Activated CD4-positive, alpha-beta T cell treated with anti-CD3 and anti-CD28 coated beads, Interleukin-2, amount 10 ng/mL, durations not matched to agents 7 days and 5 days (primary cell): ENCODE measurements around the gene POU3F2. TPM values are rescaled to one million over a fixed set of nuclear protein-coding genes. Genes with fewer than 3 reads are reported as not detected.

Experiments
- CTCF ChIA-PET: fragments of 350-600 bp; sonication (Branson Sonifier 250); formaldehyde crosslinking; loops from one replicate; lab custom pipeline; 2021; ENCODE audit warnings: antibody characterized with exemption; lab: Charles Lee
- POLR2A ChIA-PET: fragments of 350-600 bp; sonication (Branson Sonifier 250); formaldehyde crosslinking; loops from one replicate; lab custom pipeline; 2021; ENCODE audit warnings: antibody characterized with exemption; lab: Charles Lee
- DNase-seq: peaks from one replicate; pipeline ENCODE4 v3.0.0-alpha.2; 2020
- H3K27ac Mint-ChIP-seq: one replicate; pipeline ENCODE4 v1.8.0; 2021; ENCODE audit warnings: mild to moderate bottlenecking, moderate library complexity, mixed read lengths
- H3K27me3 Mint-ChIP-seq: one replicate; pipeline ENCODE4 v1.8.0; 2021; ENCODE audit warnings: mixed read lengths
- H3K36me3 Mint-ChIP-seq: one replicate; pipeline ENCODE4 v1.8.0; 2021; ENCODE audit warnings: low read depth, mixed read lengths
- H3K4me1 Mint-ChIP-seq: one replicate; pipeline ENCODE4 v1.8.0; 2021; ENCODE audit warnings: mixed read lengths
- H3K4me3 Mint-ChIP-seq: one replicate; pipeline ENCODE4 v1.8.0; 2021; ENCODE audit warnings: mild to moderate bottlenecking, moderate library complexity, mixed read lengths
- H3K9me3 Mint-ChIP-seq: one replicate; pipeline ENCODE4 v1.8.0; 2021; ENCODE audit warnings: mixed read lengths
- total RNA-seq, 2 experiments: library from RNA; stranded (reverse); gene quantifications; one replicate each; pipeline ENCODE4 v1.2.3, GENCODE V29; 2021

The POU3F2 gene
- total RNA-seq, 2 experiments from 2014 or later: not detected

DNA sequence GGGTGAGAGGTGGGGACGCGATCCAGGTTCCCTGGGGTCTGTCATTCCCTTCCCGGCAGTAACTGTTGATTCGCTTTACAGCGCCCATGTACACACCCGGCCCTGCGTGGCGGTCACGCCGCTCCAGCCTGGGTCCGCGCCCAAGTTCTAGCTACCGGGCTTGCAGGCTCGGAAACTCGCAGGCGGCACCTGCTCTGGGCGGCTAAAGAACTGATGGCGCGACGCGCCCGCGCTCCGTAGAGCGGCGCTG lies 1.4 kb upstream of the POU3F2 start:
- Mint-ChIP-seq H3K27me3 (peaks cover 85% of the 10 kb centered on the region), H3K4me1 (peaks cover 39% of the 10 kb centered on the region), H3K4me3 (peak overlapping the region; percentile 73), H3K9me3 (no peaks in the 10 kb centered on the region), H3K36me3 (peaks cover 2% of the 10 kb centered on the region), H3K27ac (no peak overlapping the region)
- ChIA-PET POLR2A (no interaction called here), CTCF (interaction anchor here (0.6 to 1.4 kb wide), 3 partner anchors 12 to 651 kb away, joined by 3 read pairs; no protein-coding TSS in a partner anchor)
- no peak for DNase-seq

DNA sequence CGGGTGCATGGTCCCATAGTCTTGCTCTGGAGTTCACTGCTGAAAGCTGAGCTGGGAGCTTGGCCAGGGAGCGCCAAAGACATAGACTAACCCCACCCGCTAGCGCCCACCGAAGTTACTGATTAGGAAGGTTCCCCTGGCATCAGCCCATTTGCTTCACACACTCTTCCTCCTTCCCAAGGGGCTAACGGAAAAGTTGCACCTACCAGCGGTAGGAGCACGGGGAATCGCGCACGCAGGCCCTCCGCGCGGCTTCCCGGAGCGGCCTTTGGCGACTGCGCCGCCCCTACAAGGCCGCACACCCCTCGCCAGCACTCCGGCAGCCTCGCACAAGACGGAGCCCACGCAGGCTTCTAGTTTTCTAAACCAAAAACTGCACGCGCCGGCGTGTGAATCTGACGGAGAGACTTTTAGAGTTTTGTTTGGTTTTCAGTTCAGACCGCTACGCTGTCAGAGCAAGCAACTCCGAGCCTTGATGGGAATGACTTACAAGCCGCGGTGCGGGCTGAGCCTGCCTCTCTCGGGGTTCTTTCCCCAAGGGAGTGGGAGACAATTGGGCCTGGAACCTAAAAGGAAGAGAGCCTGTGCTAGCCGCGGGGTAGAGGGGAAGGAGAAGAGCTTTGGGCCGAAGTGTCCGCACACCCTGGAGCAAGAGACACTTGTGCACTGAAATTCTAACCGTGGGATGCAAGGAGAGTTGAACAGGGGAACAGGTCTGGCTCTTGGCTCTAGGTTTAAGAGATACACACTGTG lies 891 bp upstream of the POU3F2 start:
- peaks cover 2% of the 10 kb centered on the region for H3K36me3 Mint-ChIP-seq
- POLR2A ChIA-PET: no interaction called here
- peak overlapping the region; percentile 63 for H3K27ac Mint-ChIP-seq
- H3K27me3 Mint-ChIP-seq: peaks cover 84% of the 10 kb centered on the region
- CTCF ChIA-PET: interaction anchor here (1.1 to 1.4 kb wide), 2 partner anchors 12 to 13 kb away, joined by 3 read pairs; no protein-coding TSS in a partner anchor
- H3K4me3 Mint-ChIP-seq: peak overlapping the region; percentile 73
- DNase-seq: no peak
- no peaks in the 10 kb centered on the region for H3K9me3 Mint-ChIP-seq
- H3K4me1 Mint-ChIP-seq: peaks cover 36% of the 10 kb centered on the region

GRCh38 chr6:98835149-98836024 lies 1.0 kb downstream of the POU3F2 start:
- H3K4me3 Mint-ChIP-seq: no peak overlapping the region
- ChIA-PET POLR2A (no interaction called here), CTCF (interaction anchor here (1.4 kb wide), 1 partner anchor 10 kb away, joined by 3 read pairs; no protein-coding TSS in a partner anchor)
- H3K4me1 Mint-ChIP-seq: peaks cover 34% of the 10 kb centered on the region
- no peaks in the 10 kb centered on the region for H3K9me3 Mint-ChIP-seq
- DNase-seq: no peak
- no peak overlapping the region for H3K27ac Mint-ChIP-seq
- H3K27me3 Mint-ChIP-seq: peaks cover 83% of the 10 kb centered on the region
- peaks cover 2% of the 10 kb centered on the region for H3K36me3 Mint-ChIP-seq

DNA sequence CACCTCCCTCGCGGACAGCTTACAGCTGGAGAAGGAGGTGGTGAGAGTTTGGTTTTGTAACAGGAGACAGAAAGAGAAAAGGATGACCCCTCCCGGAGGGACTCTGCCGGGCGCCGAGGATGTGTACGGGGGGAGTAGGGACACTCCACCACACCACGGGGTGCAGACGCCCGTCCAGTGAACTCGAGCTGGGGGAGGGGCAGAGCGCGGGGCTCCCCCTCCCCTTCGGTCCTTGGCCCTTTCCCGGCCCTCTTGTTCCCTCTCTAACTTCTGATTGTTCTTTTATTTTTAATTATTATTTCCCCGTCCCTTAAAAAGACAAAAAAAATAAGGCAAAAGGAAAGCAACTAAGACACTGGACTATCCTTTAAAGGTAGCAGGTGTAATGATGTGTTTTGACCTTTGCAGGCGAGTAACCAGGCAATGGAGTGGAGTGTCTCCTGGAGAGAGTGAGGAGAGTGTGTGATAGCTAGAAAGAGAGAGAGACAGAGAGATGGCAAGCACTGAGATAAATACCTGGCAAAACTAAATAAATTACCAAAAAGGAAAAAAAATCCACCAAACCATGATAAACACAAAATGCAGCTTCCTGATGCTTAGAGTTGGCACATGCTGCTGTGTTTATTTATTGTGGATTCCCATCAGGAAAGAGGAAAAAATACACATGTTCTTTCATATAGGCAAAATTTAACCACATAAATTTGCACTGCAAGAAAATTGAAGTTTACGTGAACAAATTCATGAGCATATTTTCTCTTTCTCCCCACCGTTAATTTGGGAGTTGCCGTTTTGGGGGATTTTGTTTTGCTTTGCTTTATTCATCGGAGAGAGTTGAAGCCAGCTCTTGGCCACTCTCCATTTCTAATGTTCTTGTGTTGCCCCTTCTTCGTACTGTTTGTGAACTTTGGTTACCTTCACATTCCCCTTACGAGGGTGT lies 1.9 kb downstream of the POU3F2 start:
- H3K4me3 Mint-ChIP-seq: peak overlapping the region; percentile 43
- CTCF ChIA-PET: interaction anchor here (1.4 kb wide), 1 partner anchor 9 kb away, joined by 3 read pairs; no protein-coding TSS in a partner anchor
- peaks cover 28% of the 10 kb centered on the region for H3K4me1 Mint-ChIP-seq
- H3K36me3 Mint-ChIP-seq: peaks cover 2% of the 10 kb centered on the region
- no peaks in the 10 kb centered on the region for H3K9me3 Mint-ChIP-seq
- DNase-seq: no peak
- H3K27me3 Mint-ChIP-seq: peaks cover 80% of the 10 kb centered on the region
- POLR2A ChIA-PET: no interaction called here
- no peak overlapping the region for H3K27ac Mint-ChIP-seq

DNA sequence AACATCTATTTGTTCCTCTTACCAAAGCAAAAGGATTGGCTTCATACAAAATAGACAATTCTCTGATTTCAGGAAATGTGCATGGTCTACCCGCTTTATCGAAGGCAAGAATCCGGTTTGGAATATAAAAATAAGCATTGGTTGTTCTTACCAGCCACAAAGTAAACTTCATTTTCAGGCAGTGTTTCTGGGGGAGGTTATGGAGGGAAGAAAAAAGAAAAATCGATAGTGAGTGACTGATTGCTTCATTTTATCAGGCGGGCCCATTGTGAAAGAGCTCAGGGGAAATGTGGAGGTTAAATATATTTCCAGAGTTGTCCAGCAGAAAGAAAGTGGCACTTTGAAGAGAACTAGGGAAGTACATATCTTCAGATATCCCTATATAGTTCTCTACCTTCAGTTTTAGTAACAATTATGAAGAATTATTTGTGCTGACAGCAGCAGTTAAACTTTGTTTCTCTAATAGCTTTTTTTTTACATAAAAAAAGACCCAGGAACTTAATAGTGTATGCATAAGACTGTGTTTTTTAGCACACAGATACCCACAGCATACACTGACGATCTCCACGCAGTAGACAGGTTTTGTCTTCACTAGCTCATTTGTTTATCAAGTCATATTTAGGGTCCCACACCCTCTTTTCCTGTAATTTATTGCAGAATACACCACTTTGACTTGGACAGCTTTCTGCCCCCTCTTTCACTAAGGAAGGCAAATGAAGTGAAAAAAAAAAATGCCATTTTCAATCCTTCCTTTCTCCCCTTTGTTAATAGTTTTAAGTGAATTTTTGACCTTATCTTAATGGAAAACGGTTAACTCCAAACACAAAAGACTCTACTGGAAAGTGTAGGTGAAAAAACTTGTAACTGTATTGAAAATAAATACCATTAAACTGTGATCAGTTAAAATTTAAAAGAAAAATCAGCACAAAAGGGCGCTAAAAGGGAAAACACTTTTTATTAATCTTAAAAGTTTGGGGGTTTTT lies 2.9 kb downstream of the POU3F2 start:
- Mint-ChIP-seq H3K4me1 (peaks cover 25% of the 10 kb centered on the region), H3K36me3 (peaks cover 2% of the 10 kb centered on the region), H3K4me3 (no peak overlapping the region), H3K27ac (no peak overlapping the region), H3K27me3 (peaks cover 81% of the 10 kb centered on the region), H3K9me3 (no peaks in the 10 kb centered on the region)
- ChIA-PET POLR2A (interaction anchor here (0.7 kb wide), 1 partner anchor 15 kb away, joined by 5 read pairs; no protein-coding TSS in a partner anchor), CTCF (no interaction called here)
- DNase-seq: no peak

- H3K4me1 Mint-ChIP-seq: peaks cover 20% of the 10 kb centered on the region
- peaks cover 2% of the 10 kb centered on the region for H3K36me3 Mint-ChIP-seq
- ChIA-PET CTCF (interaction anchor here (0.7 kb wide), 1 partner anchor 214 kb away, joined by 3 read pairs; no protein-coding TSS in a partner anchor), POLR2A (no interaction called here)
- DNase-seq: no peak
- H3K4me3 Mint-ChIP-seq: no peak overlapping the region
- no peak overlapping the region for H3K27ac Mint-ChIP-seq
- peaks cover 82% of the 10 kb centered on the region for H3K27me3 Mint-ChIP-seq
- H3K9me3 Mint-ChIP-seq: no peaks in the 10 kb centered on the region
Measured at GRCh38 chr6:98838032-98838431, 3.7 kb downstream of the POU3F2 start.

DNA sequence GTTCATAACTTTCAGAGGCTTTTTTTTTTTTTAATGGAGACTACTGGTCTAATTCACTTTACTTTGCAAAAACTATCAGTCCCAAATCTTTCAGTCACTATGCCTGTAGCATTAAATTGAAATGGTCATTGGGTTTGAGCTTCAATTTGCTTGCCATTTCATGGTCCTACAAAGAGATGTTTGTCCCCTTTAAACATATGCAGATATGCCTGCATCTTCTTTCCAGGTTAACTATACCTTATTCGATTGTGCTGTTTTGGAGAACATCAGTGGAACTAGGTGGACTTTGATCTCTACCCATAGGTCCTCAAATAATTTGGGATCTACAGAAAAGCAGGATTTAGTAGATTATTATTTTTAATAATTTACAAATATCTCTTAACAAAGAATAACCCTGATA lies 4.6 kb downstream of the POU3F2 start:
- ChIA-PET CTCF (no interaction called here), POLR2A (no interaction called here)
- H3K4me3 Mint-ChIP-seq: no peak overlapping the region
- no peaks in the 10 kb centered on the region for H3K9me3 Mint-ChIP-seq
- DNase-seq: no peak
- peaks cover 81% of the 10 kb centered on the region for H3K27me3 Mint-ChIP-seq
- H3K4me1 Mint-ChIP-seq: peaks cover 13% of the 10 kb centered on the region
- H3K27ac Mint-ChIP-seq: no peak overlapping the region
- H3K36me3 Mint-ChIP-seq: peaks cover 2% of the 10 kb centered on the region

DNA sequence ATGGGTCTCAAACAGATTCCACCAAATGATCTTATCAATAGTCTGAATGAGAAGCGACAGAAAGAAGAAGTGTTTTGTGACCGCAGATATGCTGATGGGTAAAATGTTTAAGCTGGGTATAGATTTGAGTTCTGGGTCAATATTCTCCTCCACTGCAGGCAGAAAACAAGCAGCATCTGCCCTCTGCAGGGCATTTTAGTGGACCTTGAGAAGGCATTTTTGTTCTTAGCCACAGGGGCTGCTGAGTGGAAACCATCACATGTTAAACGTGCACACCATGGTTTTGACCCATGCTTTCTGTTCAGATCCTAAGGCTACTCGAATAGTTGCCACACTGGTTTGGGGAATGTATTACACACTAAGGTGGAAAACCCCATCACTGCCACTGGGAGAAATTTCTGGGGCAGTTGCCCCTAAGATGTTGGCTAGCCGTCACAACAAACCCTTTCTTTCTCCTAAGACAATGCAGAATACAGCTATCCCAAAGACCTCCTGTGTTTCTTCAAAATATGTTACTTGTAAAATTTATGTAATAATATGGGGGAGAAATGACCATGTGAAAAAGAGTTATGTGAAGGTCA lies 5.5 kb downstream of the POU3F2 start:
- H3K27me3 Mint-ChIP-seq: peaks cover 82% of the 10 kb centered on the region
- H3K27ac Mint-ChIP-seq: no peak overlapping the region
- CTCF ChIA-PET: no interaction called here
- peaks cover 15% of the 10 kb centered on the region for H3K4me1 Mint-ChIP-seq
- H3K4me3 Mint-ChIP-seq: no peak overlapping the region
- POLR2A ChIA-PET: no interaction called here
- H3K36me3 Mint-ChIP-seq: peaks cover 2% of the 10 kb centered on the region
- no peaks in the 10 kb centered on the region for H3K9me3 Mint-ChIP-seq
- DNase-seq: no peak

DNA sequence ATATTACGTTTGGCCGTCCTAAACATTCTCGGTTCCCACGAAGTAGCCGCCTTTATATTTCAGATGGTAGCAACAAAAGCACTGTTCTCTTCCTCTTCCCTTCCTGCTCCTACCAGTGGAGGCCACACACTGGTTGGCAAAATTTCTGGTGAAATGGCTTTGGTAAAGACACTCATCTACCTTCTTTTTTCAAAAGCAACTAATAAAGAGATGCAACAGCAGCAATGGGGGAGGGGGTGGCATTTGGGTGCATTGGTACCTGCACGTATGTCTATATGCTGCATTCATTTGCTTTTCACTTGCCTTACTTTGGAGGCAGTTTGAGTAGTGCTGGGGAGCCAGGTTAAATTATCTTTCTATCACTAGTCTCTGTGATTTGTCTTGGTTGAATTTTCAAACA lies 6.0 kb downstream of the POU3F2 start:
- H3K27me3 Mint-ChIP-seq: peaks cover 83% of the 10 kb centered on the region
- no peak overlapping the region for H3K27ac Mint-ChIP-seq
- ChIA-PET POLR2A (no interaction called here), CTCF (no interaction called here)
- H3K4me1 Mint-ChIP-seq: peaks cover 15% of the 10 kb centered on the region
- H3K36me3 Mint-ChIP-seq: peaks cover 2% of the 10 kb centered on the region
- no peak for DNase-seq
- H3K4me3 Mint-ChIP-seq: no peak overlapping the region
- H3K9me3 Mint-ChIP-seq: no peaks in the 10 kb centered on the region

DNA sequence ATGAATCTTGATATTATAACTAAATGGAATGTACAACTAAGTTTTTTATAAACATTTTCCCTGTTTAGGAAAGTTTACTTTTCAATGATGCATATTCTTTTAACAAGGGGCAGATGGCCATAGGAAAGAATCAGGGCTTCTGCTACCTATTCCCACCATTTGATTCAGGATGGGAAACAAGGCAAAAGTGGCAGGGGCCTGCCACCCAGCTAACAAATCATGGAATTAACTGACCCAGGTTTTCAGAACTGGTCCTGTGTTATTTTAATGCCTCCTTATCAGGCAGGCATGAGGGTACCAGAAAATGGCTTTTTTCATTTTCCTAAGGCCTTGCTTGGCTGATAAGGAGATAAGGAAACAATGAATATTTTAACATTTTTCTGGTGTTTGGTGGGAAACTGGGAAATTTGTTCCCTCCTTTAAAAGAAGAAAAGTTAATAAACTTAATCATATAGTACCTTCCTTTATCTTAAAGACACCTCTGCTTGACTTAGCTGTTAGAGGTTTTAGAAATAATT lies 6.7 kb downstream of the POU3F2 start:
- ChIA-PET POLR2A (no interaction called here), CTCF (interaction anchor here (0.6 to 2.9 kb wide), 2 partner anchors 10 to 12 kb away, joined by 3 to 9 read pairs; no protein-coding TSS in a partner anchor)
- peaks cover 2% of the 10 kb centered on the region for H3K36me3 Mint-ChIP-seq

More for the DNA sequence above, 6.7 kb downstream of the POU3F2 start:
- no peak overlapping the region for H3K27ac Mint-ChIP-seq
- peaks cover 85% of the 10 kb centered on the region for H3K27me3 Mint-ChIP-seq
- DNase-seq: no peak
- H3K9me3 Mint-ChIP-seq: no peaks in the 10 kb centered on the region
- H3K4me3 Mint-ChIP-seq: no peak overlapping the region
- H3K4me1 Mint-ChIP-seq: peaks cover 18% of the 10 kb centered on the region
